ENCODE data around the gene ARHGAP32. TPM values are rescaled to one million over a fixed set of nuclear protein-coding genes. Genes with fewer than 3 reads are reported as not detected.

The ARHGAP32 gene
- polyA plus RNA-seq, 1 of the 3 experiments (the other 2 are of a cell fraction), result 4.8 TPM

DNA sequence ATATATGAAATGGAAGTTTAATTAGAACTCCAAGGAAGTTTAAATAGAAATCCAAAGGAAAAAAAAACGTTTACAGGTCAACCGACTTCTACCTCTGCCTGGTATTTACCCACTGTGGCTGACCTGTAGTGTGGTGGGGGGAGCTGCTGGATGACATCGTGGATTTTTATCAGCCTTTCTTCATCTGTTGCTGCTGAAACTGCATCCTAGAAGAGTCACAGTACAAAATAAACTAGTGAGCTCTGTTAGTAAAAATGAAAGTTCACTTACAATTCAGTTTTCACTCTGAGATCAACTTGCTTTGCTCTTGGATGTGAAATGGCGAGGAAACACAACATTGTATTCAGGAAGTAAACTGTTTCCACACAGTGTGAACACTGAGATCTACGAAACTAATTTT is 206.2 kb downstream of the ARHGAP32 start (continued):
- TF ChIP-seq, protein P1, sequence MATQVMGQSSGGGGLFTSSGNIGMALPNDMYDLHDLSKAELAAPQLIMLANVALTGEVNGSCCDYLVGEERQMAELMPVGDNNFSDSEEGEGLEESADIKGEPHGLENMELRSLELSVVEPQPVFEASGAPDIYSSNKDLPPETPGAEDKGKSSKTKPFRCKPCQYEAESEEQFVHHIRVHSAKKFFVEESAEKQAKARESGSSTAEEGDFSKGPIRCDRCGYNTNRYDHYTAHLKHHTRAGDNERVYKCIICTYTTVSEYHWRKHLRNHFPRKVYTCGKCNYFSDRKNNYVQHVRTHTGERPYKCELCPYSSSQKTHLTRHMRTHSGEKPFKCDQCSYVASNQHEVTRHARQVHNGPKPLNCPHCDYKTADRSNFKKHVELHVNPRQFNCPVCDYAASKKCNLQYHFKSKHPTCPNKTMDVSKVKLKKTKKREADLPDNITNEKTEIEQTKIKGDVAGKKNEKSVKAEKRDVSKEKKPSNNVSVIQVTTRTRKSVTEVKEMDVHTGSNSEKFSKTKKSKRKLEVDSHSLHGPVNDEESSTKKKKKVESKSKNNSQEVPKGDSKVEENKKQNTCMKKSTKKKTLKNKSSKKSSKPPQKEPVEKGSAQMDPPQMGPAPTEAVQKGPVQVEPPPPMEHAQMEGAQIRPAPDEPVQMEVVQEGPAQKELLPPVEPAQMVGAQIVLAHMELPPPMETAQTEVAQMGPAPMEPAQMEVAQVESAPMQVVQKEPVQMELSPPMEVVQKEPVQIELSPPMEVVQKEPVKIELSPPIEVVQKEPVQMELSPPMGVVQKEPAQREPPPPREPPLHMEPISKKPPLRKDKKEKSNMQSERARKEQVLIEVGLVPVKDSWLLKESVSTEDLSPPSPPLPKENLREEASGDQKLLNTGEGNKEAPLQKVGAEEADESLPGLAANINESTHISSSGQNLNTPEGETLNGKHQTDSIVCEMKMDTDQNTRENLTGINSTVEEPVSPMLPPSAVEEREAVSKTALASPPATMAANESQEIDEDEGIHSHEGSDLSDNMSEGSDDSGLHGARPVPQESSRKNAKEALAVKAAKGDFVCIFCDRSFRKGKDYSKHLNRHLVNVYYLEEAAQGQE (IDR thresholded peaks at IDR 0.05; ENCODE audit: low read depth, low read length), result no peak
- no peak for TF ChIP-seq SIN3A (IDR thresholded peaks at IDR 0.05; ENCODE audit: borderline replicate concordance, low read depth, low read length)

DNA sequence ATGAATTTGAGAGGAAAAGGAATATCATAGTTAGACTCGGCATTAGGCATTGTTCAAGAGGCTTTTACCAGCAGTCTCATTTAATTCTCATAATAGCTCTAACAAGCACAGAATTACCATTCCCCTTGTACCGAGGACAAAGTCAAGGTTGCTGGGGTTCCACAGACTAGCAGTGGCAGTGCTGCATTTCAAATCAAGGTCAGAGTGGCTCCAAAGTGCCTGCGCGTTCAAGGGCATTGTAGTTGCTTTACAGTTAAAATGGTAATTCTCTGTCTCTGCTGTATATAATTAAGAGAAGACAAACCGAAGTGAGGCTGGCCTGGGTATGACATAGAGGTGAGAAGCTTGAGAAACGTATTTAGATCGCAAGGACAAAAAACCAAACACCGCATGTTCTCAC is 209.1 kb downstream of the ARHGAP32 start:
- POLR2A ChIA-PET, result no interaction called here
- 93% methylated on average over 8 of the region's 8 CpGs for WGBS (ENCODE audit: low lambda C conversion rate)
- no peak overlapping the region for H3K9ac ChIP-seq

DNA sequence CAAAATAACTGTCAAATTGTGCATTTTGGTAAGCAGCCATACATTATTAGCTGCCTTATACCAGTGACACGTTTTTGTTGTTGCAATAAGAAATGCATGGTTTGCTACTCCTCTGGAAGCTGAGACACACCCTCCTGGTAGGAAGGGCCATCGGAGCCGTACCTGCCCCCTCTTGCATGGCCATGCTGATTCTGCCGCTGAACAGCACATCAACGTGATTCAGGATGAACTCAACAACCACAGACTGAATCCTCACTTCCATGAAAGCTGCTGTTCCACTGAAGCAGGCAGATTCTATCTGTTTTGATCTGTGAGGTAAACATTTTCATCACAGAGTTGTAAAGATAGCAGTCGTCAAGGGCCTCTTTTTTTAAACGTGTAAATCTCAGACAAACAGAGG is 210.9 kb downstream of the ARHGAP32 start:
- DNase-seq, result no peak
- Histone ChIP-seq H3K4me3 (ENCODE audit: low read depth in 2 of 2, low read length in 1 of 2) (no peak overlapping the region), H3K4me2 (no peak overlapping the region), H3K27me3 (ENCODE audit: insufficient read depth) (no peaks in the 10 kb centered on the region), H3K79me2 (ENCODE audit: insufficient read depth) (no peaks in the 10 kb centered on the region), H3K9me2 (no peaks in the 10 kb centered on the region), H3K4me1 (ENCODE audit: control insufficient read depth in 1 of 2, insufficient read depth in 2 of 2, low read depth in 1 of 2, low read length in 1 of 2) (no peaks in the 10 kb centered on the region), H3K9me3 (no peaks in the 10 kb centered on the region), H3F3A (replicated peaks; ENCODE audit: insufficient read depth) (no peaks in the 10 kb centered on the region), H2AFZ (ENCODE audit: low read depth) (no peak overlapping the region), H3K9ac (no peak overlapping the region), H4K20me1 (ENCODE audit: insufficient read depth) (no peaks in the 10 kb centered on the region), H3K27ac (ENCODE audit: low read depth in 2 of 2, low read length in 1 of 2) (no peak overlapping the region), H3K36me3 (replicated peaks in 1 of 2; ENCODE audit: control insufficient read depth in 1 of 2, insufficient read depth in 2 of 2, low read length in 1 of 2) (peaks cover 19 to 39% of the 10 kb centered on the region in 2 experiments)
- TF ChIP-seq POLR2AphosphoS5 (IDR thresholded peaks at IDR 0.05; ENCODE audit: low read depth, low read length) (no peak), RFX5 (IDR thresholded peaks at IDR 0.05; ENCODE audit: low read length) (no peak), EZH2phosphoT487 (IDR thresholded peaks at IDR 0.05; ENCODE audit: borderline replicate concordance, low read depth) (no peak), EP300 (IDR thresholded peaks at IDR 0.05; ENCODE audit: borderline replicate concordance in 1 of 2, low read depth in 1 of 2, low read length in 1 of 2) (no peak), SMC3 (IDR thresholded peaks at IDR 0.05; ENCODE audit: low read depth, low read length) (no peak), TCF12 (IDR thresholded peaks at IDR 0.05) (no peak), FOSL2 (IDR thresholded peaks at IDR 0.05; ENCODE audit: borderline replicate concordance, low read depth) (no peak)
- TF ChIP-seq, protein P2, sequence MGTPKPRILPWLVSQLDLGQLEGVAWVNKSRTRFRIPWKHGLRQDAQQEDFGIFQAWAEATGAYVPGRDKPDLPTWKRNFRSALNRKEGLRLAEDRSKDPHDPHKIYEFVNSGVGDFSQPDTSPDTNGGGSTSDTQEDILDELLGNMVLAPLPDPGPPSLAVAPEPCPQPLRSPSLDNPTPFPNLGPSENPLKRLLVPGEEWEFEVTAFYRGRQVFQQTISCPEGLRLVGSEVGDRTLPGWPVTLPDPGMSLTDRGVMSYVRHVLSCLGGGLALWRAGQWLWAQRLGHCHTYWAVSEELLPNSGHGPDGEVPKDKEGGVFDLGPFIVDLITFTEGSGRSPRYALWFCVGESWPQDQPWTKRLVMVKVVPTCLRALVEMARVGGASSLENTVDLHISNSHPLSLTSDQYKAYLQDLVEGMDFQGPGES (IDR thresholded peaks at IDR 0.05; ENCODE audit: low read depth, low read length), result no peak
- TF ChIP-seq, protein P3, sequence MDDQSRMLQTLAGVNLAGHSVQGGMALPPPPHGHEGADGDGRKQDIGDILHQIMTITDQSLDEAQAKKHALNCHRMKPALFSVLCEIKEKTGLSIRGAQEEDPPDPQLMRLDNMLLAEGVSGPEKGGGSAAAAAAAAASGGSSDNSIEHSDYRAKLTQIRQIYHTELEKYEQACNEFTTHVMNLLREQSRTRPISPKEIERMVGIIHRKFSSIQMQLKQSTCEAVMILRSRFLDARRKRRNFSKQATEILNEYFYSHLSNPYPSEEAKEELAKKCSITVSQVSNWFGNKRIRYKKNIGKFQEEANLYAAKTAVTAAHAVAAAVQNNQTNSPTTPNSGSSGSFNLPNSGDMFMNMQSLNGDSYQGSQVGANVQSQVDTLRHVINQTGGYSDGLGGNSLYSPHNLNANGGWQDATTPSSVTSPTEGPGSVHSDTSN (IDR thresholded peaks at IDR 0.05), result no peak
- TF ChIP-seq, protein P4, sequence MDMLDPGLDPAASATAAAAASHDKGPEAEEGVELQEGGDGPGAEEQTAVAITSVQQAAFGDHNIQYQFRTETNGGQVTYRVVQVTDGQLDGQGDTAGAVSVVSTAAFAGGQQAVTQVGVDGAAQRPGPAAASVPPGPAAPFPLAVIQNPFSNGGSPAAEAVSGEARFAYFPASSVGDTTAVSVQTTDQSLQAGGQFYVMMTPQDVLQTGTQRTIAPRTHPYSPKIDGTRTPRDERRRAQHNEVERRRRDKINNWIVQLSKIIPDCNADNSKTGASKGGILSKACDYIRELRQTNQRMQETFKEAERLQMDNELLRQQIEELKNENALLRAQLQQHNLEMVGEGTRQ (IDR thresholded peaks at IDR 0.05; ENCODE audit: borderline replicate concordance, low read depth, low read length), result no peak
- POLR2A ChIA-PET, result no interaction called here
- WGBS (ENCODE audit: low lambda C conversion rate), result 86% methylated on average over 7 of the region's 7 CpGs
- CTCF ChIA-PET, result interaction anchor here (1.1 to 1.7 kb wide), 3 partner anchors 10 to 97 kb away, joined by 3 to 7 read pairs (median 6); no protein-coding TSS in a partner anchor

More for the DNA sequence above, 209.1 kb downstream of the ARHGAP32 start:
- no peaks in the 10 kb centered on the region for H3K79me2 ChIP-seq (ENCODE audit: insufficient read depth)
- peaks cover 16 to 26% of the 10 kb centered on the region in 2 experiments for H3K36me3 ChIP-seq (replicated peaks in 1 of 2; ENCODE audit: control insufficient read depth in 1 of 2, insufficient read depth in 2 of 2, low read length in 1 of 2)
- no peaks in the 10 kb centered on the region for H4K20me1 ChIP-seq (ENCODE audit: insufficient read depth)
- H2AFZ ChIP-seq (ENCODE audit: low read depth), result no peak overlapping the region
- no peak overlapping the region for H3K4me2 ChIP-seq
- H3K4me1 ChIP-seq (ENCODE audit: control insufficient read depth in 1 of 2, insufficient read depth in 2 of 2, low read depth in 1 of 2, low read length in 1 of 2), result no peaks in the 10 kb centered on the region
- no peaks in the 10 kb centered on the region for H3K9me2 ChIP-seq
- H3F3A ChIP-seq (replicated peaks; ENCODE audit: insufficient read depth), result no peaks in the 10 kb centered on the region
- no peaks in the 10 kb centered on the region for H3K27me3 ChIP-seq (ENCODE audit: insufficient read depth)
- H3K27ac ChIP-seq (ENCODE audit: low read depth in 2 of 2, low read length in 1 of 2), result no peak overlapping the region
- no peak overlapping the region for H3K4me3 ChIP-seq (ENCODE audit: low read depth in 2 of 2, low read length in 1 of 2)
- TF ChIP-seq EP300 (IDR thresholded peaks at IDR 0.05; ENCODE audit: borderline replicate concordance in 1 of 2, low read depth in 1 of 2, low read length in 1 of 2), result no peak
- TF ChIP-seq, protein P3 (IDR thresholded peaks at IDR 0.05), result no peak
- no peak for TF ChIP-seq SMC3 (IDR thresholded peaks at IDR 0.05; ENCODE audit: low read depth, low read length)
- TF ChIP-seq TEAD4 (IDR thresholded peaks at IDR 0.05; ENCODE audit: borderline replicate concordance, insufficient read depth), result no peak
- CTCF ChIA-PET, result interaction anchor here (1.2 kb wide), 1 partner anchor 27 kb away, joined by 5 read pairs; no protein-coding TSS in a partner anchor
- H3K9me3 ChIP-seq, result no peaks in the 10 kb centered on the region
- DNase-seq, result no peak
